Neural progenitor cell (in vitro differentiated cells): ENCODE results near the gene NDUFC1. TPM values are rescaled to one million over a fixed set of nuclear protein-coding genes. Genes with fewer than 3 reads are reported as not detected.

Experiments used
- DNase-seq: peaks from one replicate; pipeline ENCODE4 v3.0.0-alpha.2; 2016; ENCODE audit warnings: low spot score
- H2AFZ ChIP-seq: fragments of 200-600 bp; sonication (generic); replicated peaks from 2 replicates; pipeline ENCODE4 v1.6.1; 2016; ENCODE audit warnings: antibody characterized with exemption
- H3F3A ChIP-seq: fragments of 200-600 bp; sonication (generic); 2 replicates; pipeline ENCODE4 v1.6.1; 2016; ENCODE audit warnings: antibody characterized with exemption, low read depth
- H3K27ac ChIP-seq: fragments of 200-600 bp; sonication (generic); 2 replicates; pipeline ENCODE4 v1.5.1; 2016; ENCODE audit warnings: mild to moderate bottlenecking
- H3K27me3 ChIP-seq: fragments of 200-600 bp; sonication (generic); 2 replicates; pipeline ENCODE4 v1.6.1; 2016; ENCODE audit warnings: mild to moderate bottlenecking, moderate library complexity
- H3K36me3 ChIP-seq: fragments of 200-600 bp; sonication (generic); 2 replicates; pipeline ENCODE4 v1.5.1; 2016
- H3K4me1 ChIP-seq: fragments of 200-600 bp; sonication (generic); 2 replicates; pipeline ENCODE4 v1.6.1; 2016; ENCODE audit warnings: mixed run types
- H3K4me2 ChIP-seq: fragments of 200-600 bp; sonication (generic); 2 replicates; pipeline ENCODE4 v1.6.1; 2016
- H3K4me3 ChIP-seq: fragments of 200-600 bp; sonication (generic); 2 replicates; pipeline ENCODE4 v1.5.1; 2016
- H3K79me2 ChIP-seq: fragments of 200-600 bp; sonication (generic); 2 replicates; pipeline ENCODE4 v1.6.1; 2016; ENCODE audit warnings: low read depth
- H3K9ac ChIP-seq: fragments of 200-600 bp; sonication (generic); 2 replicates; pipeline ENCODE4 v1.6.1; 2016
- H3K9me3 ChIP-seq: fragments of 200-600 bp; sonication (generic); 2 replicates; pipeline ENCODE4 v1.5.1; 2016; ENCODE audit warnings: low read depth
- H4K20me1 ChIP-seq: fragments of 200-600 bp; sonication (generic); 2 replicates; pipeline ENCODE4 v1.6.1; 2016; ENCODE audit warnings: low read depth
- H3K27ac Mint-ChIP-seq: 3 replicates; pipeline ENCODE4 v1.8.0; 2021; ENCODE audit warnings: mixed read lengths
- H3K27me3 Mint-ChIP-seq: 2 replicates; pipeline ENCODE4 v1.8.0; 2022; ENCODE audit warnings: low read depth, mild to moderate bottlenecking, inconsistent platforms, moderate library complexity, mixed read lengths; ENCODE audit not compliant: insufficient read depth
- H3K36me3 Mint-ChIP-seq: 3 replicates; pipeline ENCODE4 v1.8.0; 2021; ENCODE audit warnings: mixed read lengths
- H3K4me1 Mint-ChIP-seq: 3 replicates; pipeline ENCODE4 v1.8.0; 2021; ENCODE audit warnings: mixed read lengths
- H3K4me3 Mint-ChIP-seq: 3 replicates; pipeline ENCODE4 v1.8.0; 2021; ENCODE audit warnings: mild to moderate bottlenecking, moderate library complexity, mixed read lengths
- H3K9me3 Mint-ChIP-seq: 3 replicates; pipeline ENCODE4 v1.8.0; 2020; ENCODE audit warnings: mixed read lengths
- EZH2 ChIP-seq: fragments of 200-600 bp; sonication (generic); IDR thresholded peaks from 2 replicates; pipeline ENCODE4 v1.6.1; 2017; ENCODE audit warnings: antibody characterized with exemption, mild to moderate bottlenecking, moderate library complexity
- EZH2phosphoT487 ChIP-seq: fragments of 200-600 bp; sonication (generic); IDR thresholded peaks from 2 replicates; pipeline ENCODE4 v1.6.1; 2017; ENCODE audit warnings: antibody characterized with exemption
- total RNA-seq: library from RNA; depleted of rRNA; stranded (reverse); fragments of >200 nt; gene quantifications from 2 replicates; pipeline ENCODE4 v1.2.3, GENCODE V29; 2015; ENCODE audit warnings: low replicate concordance
- TF ChIP-seq, protein P1 (sequence below): fragments of 200-600 bp; sonication (generic); IDR thresholded peaks from 2 replicates; pipeline ENCODE4 v1.5.1; 2017; ENCODE audit warnings: antibody characterized with exemption, mild to moderate bottlenecking

The NDUFC1 gene
- total RNA-seq, 1 donor from 2014 or later, result 27.0 TPM

GRCh38 chr4:139300431-139301112, 1.7 kb downstream of the NDUFC1 start:
- peak overlapping the region; percentile 99 for H3K4me3 Mint-ChIP-seq
- DNase-seq, result peak; percentile 31
- H2AFZ ChIP-seq, result peak overlapping the region; percentile 94
- H3K36me3 Mint-ChIP-seq, result peaks cover 17% of the 10 kb centered on the region
- H3K79me2 ChIP-seq, result peaks cover 63% of the 10 kb centered on the region
- peaks cover 44% of the 10 kb centered on the region for H3K4me1 Mint-ChIP-seq
- H3K9ac ChIP-seq, result peak overlapping the region; percentile 53
- peak overlapping the region; percentile 93 for H3K27ac Mint-ChIP-seq
- H3K4me3 ChIP-seq, result peak overlapping the region; percentile 73
- peak overlapping the region; percentile 77 for H3K27ac ChIP-seq
- peaks cover 6% of the 10 kb centered on the region for H3K9me3 ChIP-seq
- peaks cover 29% of the 10 kb centered on the region for H3F3A ChIP-seq
- H3K4me2 ChIP-seq, result peak overlapping the region; percentile 91
- TF ChIP-seq EZH2 (no peak), EZH2phosphoT487 (no peak)
- TF ChIP-seq, protein P1, sequence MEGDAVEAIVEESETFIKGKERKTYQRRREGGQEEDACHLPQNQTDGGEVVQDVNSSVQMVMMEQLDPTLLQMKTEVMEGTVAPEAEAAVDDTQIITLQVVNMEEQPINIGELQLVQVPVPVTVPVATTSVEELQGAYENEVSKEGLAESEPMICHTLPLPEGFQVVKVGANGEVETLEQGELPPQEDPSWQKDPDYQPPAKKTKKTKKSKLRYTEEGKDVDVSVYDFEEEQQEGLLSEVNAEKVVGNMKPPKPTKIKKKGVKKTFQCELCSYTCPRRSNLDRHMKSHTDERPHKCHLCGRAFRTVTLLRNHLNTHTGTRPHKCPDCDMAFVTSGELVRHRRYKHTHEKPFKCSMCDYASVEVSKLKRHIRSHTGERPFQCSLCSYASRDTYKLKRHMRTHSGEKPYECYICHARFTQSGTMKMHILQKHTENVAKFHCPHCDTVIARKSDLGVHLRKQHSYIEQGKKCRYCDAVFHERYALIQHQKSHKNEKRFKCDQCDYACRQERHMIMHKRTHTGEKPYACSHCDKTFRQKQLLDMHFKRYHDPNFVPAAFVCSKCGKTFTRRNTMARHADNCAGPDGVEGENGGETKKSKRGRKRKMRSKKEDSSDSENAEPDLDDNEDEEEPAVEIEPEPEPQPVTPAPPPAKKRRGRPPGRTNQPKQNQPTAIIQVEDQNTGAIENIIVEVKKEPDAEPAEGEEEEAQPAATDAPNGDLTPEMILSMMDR, result no peak
- no peaks in the 10 kb centered on the region for H3K27me3 ChIP-seq
- peaks cover 18% of the 10 kb centered on the region for H3K4me1 ChIP-seq
- H3K36me3 ChIP-seq, result peaks cover 10% of the 10 kb centered on the region
- H3K9me3 Mint-ChIP-seq, result peaks cover 13% of the 10 kb centered on the region
- H3K27me3 Mint-ChIP-seq, result peaks cover 4% of the 10 kb centered on the region
- H4K20me1 ChIP-seq, result peaks cover 9% of the 10 kb centered on the region

DNA sequence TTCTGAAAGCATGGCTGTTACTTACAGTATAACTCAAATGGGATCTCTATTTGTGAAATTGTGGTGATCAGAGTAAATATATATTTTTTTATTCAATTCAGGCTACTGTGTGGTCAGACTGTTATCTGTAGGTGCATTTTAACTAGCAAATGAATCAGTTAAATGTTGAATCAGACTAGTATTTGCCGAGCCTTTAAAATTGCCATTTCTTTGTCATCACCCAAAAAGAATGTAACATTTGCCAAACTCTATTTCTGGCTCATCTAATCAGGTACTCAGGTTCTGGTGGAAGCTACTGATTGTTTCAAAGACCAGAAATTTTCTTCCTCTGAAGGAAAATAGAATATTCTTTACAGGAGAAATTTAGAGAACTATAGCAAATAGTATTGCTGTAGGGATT, 2.7 kb downstream of the NDUFC1 start:
- no peak overlapping the region for H3K27ac Mint-ChIP-seq

DNA sequence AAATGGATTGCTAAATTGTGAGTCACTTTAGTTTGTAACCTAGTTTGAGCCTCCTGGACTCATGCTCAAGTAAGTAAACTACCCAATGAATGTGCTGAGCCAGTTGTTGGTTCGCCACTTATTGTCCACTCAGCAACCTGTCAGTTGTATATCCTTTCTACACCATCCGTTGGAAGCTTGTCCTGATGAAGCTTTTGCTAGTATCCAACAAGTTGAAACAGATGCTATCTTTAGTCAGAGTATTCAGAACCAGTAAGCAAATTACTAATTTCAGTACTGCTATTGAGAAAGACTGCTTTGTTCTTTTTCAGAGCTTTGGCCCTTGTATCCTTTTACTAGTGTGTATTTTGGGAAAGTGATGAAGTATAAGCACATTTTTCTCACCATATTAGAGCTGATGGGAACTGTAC, 5.3 kb downstream of the NDUFC1 start:
- Histone ChIP-seq H3K9ac (no peak overlapping the region), H3K79me2 (peaks cover 27% of the 10 kb centered on the region), H3K4me1 (peaks cover 11% of the 10 kb centered on the region), H3K9me3 (no peaks in the 10 kb centered on the region), H3K27ac (no peak overlapping the region), H3K4me2 (no peak overlapping the region), H4K20me1 (no peaks in the 10 kb centered on the region), H3F3A (peaks cover 18% of the 10 kb centered on the region), H3K27me3 (no peaks in the 10 kb centered on the region), H3K4me3 (no peak overlapping the region), H2AFZ (no peak overlapping the region), H3K36me3 (peaks cover 5% of the 10 kb centered on the region)
- Mint-ChIP-seq H3K36me3 (peaks cover 17% of the 10 kb centered on the region), H3K27me3 (peaks cover 4% of the 10 kb centered on the region), H3K9me3 (no peaks in the 10 kb centered on the region), H3K4me3 (no peak overlapping the region), H3K27ac (no peak overlapping the region), H3K4me1 (peaks cover 34% of the 10 kb centered on the region)
- TF ChIP-seq, protein P1, result no peak
- TF ChIP-seq EZH2phosphoT487, result no peak
- no peak for TF ChIP-seq EZH2
- no peak for DNase-seq

More for the DNA sequence above, 2.7 kb downstream of the NDUFC1 start:
- H3K4me1 Mint-ChIP-seq, result peaks cover 50% of the 10 kb centered on the region
- Histone ChIP-seq H3K36me3 (peaks cover under 1% of the 10 kb centered on the region), H3K9ac (no peak overlapping the region), H3K4me3 (peak overlapping the region; percentile 73), H3K27ac (no peak overlapping the region), H3K79me2 (peaks cover 52% of the 10 kb centered on the region), H3K9me3 (peaks cover under 1% of the 10 kb centered on the region), H3K4me1 (peaks cover 18% of the 10 kb centered on the region), H4K20me1 (peaks cover 9% of the 10 kb centered on the region), H3K27me3 (no peaks in the 10 kb centered on the region), H3K4me2 (peak overlapping the region; percentile 91), H2AFZ (no peak overlapping the region), H3F3A (peaks cover 29% of the 10 kb centered on the region)
- TF ChIP-seq, protein P1, result no peak
- TF ChIP-seq EZH2 (no peak), EZH2phosphoT487 (no peak)
- peaks cover 2% of the 10 kb centered on the region for H3K9me3 Mint-ChIP-seq
- H3K36me3 Mint-ChIP-seq, result peaks cover 12% of the 10 kb centered on the region
- H3K4me3 Mint-ChIP-seq, result peak overlapping the region; percentile 99
- no peak for DNase-seq
- peaks cover 4% of the 10 kb centered on the region for H3K27me3 Mint-ChIP-seq
